Measurements from ENCODE around the gene KRTAP15-1.

Gene KRTAP15-1

DNA sequence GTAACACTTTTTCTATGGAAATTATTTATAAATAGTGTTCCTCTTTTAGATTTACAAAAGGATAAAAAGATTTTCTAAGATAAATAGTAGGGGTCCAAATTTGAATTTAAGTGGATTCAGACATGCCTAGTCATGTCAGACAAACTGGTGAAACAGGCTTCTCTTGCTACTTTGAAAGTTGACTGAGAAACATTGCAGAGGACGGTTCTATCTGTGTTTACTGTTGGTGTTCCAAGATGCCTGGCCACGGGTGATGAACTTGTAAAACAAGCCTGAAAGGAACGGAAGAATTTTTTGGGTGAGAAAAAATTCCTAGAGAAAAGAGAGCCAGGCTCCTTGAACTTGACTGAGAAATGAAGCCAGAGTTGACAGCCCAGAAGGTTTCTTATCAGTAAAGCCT lies 37.9 kb downstream of the KRTAP15-1 start:
- no peak overlapping the region for H3K9ac ChIP-seq (ENCODE audit: insufficient read length)
- no peaks in the 10 kb centered on the region for H3K36me3 ChIP-seq (ENCODE audit: insufficient read depth, low read length)
- H3K9me3 ChIP-seq (ENCODE audit: low read depth, low read length) = no peaks in the 10 kb centered on the region
- no peak overlapping the region for H3K27ac ChIP-seq
- no peak for TF ChIP-seq EZH2 (IDR thresholded peaks at IDR 0.05)
- TF ChIP-seq FOXP2 (optimal IDR thresholded peaks at IDR 0.05; ENCODE audit: control extremely low read depth, extremely low read length, insufficient read depth) = no peak
- TF ChIP-seq POLR2AphosphoS5 (IDR thresholded peaks at IDR 0.05; ENCODE audit: borderline replicate concordance, low read depth, low read length) = no peak
- no peak for DNase-seq (ENCODE audit: low read depth, low spot score)
- H3K4me3 ChIP-seq = no peak overlapping the region

DNA sequence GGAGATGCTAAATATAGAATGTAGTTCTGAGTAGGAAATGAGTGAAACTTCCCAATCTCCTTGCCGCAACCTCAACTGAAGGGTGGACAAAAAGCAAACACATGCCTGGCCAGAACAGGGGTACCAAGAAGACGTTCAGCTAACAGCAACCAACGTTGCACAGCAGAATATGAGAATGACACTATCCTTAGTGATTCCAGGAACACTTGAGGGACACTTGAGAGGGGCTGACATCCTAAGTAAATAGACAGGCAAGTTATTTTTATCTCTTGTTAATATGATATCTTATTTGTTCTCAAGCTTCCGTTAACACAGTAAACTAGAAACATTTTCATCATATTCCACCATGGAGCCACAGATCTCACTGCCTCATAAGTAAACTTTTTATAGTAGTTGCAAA lies 39.2 kb downstream of the KRTAP15-1 start:
- Histone ChIP-seq H3K27ac (no peak overlapping the region), H3K36me3 (ENCODE audit: insufficient read depth, low read length) (no peaks in the 10 kb centered on the region), H3K9ac (ENCODE audit: insufficient read length) (no peak overlapping the region), H3K9me3 (ENCODE audit: low read depth, low read length) (no peaks in the 10 kb centered on the region), H3K4me3 (no peak overlapping the region)
- TF ChIP-seq FOXP2 (optimal IDR thresholded peaks at IDR 0.05; ENCODE audit: control extremely low read depth, extremely low read length, insufficient read depth) = no peak
- TF ChIP-seq POLR2AphosphoS5 (IDR thresholded peaks at IDR 0.05; ENCODE audit: borderline replicate concordance, low read depth, low read length) = no peak
- no peak for TF ChIP-seq EZH2 (IDR thresholded peaks at IDR 0.05)
- no peak for DNase-seq (ENCODE audit: low read depth, low spot score)

DNA sequence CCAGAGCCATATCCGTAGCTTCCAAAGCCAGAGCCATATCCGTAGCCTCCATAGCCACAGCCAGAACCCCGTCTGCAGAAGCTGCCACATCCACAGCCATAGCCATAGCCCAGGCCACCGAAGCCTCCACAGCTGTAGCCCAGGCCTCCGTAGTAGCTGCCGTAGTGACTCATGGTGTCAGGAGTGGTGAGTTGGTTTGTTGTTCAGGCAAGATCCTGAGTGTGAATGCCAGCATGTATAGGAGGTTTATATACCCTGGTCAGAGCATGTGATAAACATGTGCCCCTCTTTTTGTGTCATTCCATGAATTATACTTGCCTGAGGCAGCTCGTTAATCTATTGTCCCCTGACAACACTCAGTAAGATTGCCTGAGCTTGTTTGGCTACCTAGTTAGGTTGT lies 40.1 kb downstream of the KRTAP15-1 start, which contains the start of gene KRTAP19-1:
TSS of gene KRTAP19-1 (minus strand) at position 223 of the 400 bp plus-strand sequence. CDS start at position 173, 50 bp downstream.
- no peak within 1 kb of the TSS for H3K27ac ChIP-seq
- no peaks in the 10 kb centered on the region for H3K36me3 ChIP-seq (ENCODE audit: insufficient read depth, low read length)
- DNase-seq (ENCODE audit: low read depth, low spot score) = no peak
- no peak within 1 kb of the TSS for H3K4me3 ChIP-seq
- no peaks in the 10 kb centered on the region for H3K9me3 ChIP-seq (ENCODE audit: low read depth, low read length)
- TF ChIP-seq EZH2 (IDR thresholded peaks at IDR 0.05) (no peak), FOXP2 (optimal IDR thresholded peaks at IDR 0.05; ENCODE audit: control extremely low read depth, extremely low read length, insufficient read depth) (no peak), POLR2AphosphoS5 (IDR thresholded peaks at IDR 0.05; ENCODE audit: borderline replicate concordance, low read depth, low read length) (no peak)
- no peak within 1 kb of the TSS for H3K9ac ChIP-seq (ENCODE audit: insufficient read length)

DNA sequence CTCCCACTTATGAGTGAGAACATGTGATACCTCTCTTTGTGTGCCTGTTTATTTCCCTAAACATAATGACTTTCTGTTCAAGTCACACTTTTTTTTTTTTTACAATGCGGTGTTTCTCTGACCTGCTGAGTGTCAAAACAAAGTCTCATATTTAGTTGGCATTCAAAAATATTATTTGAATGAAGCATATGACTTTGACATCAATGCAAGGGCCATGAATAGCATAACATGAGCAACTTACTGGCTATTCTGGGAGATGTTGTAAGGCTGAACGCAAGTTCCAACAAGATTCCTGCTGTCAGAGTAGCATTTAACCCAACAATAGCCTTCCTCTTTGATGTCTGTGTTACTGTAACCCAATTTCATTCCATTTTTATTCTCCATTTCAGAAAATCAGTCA lies 42.1 kb downstream of the KRTAP15-1 start:
- H3K27ac ChIP-seq = no peak overlapping the region
- H3K36me3 ChIP-seq (ENCODE audit: insufficient read depth, low read length) = no peaks in the 10 kb centered on the region
- no peak for DNase-seq (ENCODE audit: low read depth, low spot score)
- TF ChIP-seq EZH2 (IDR thresholded peaks at IDR 0.05) = no peak
- no peak for TF ChIP-seq POLR2AphosphoS5 (IDR thresholded peaks at IDR 0.05; ENCODE audit: borderline replicate concordance, low read depth, low read length)
- TF ChIP-seq FOXP2 (optimal IDR thresholded peaks at IDR 0.05; ENCODE audit: control extremely low read depth, extremely low read length, insufficient read depth) = no peak
- H3K9ac ChIP-seq (ENCODE audit: insufficient read length) = no peak overlapping the region
- no peak overlapping the region for H3K4me3 ChIP-seq
- no peaks in the 10 kb centered on the region for H3K9me3 ChIP-seq (ENCODE audit: low read depth, low read length)

DNA sequence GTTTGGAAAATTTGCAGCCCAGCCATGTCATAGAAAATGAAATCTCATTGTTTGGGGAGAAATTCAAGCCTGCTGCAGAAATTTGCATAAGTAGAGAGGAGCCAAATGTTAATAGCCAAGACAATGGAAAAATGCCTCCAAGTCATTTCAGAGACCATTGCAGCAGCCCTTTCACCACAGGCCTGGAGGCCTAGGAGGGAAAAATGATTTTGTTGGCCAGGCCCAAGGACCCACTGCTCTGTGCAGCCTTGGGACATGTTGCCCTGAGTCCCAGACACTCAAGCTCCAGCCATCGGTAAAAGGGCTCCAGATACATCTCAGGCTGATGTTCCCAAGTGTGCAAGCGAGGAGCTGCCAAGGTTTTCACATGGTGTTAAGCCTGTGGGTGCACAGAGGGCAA lies 46.1 kb downstream of the KRTAP15-1 start:
- no peak overlapping the region for H3K9ac ChIP-seq (ENCODE audit: insufficient read length)
- TF ChIP-seq FOXP2 (optimal IDR thresholded peaks at IDR 0.05; ENCODE audit: control extremely low read depth, extremely low read length, insufficient read depth) (no peak), EZH2 (IDR thresholded peaks at IDR 0.05) (no peak), POLR2AphosphoS5 (IDR thresholded peaks at IDR 0.05; ENCODE audit: borderline replicate concordance, low read depth, low read length) (no peak)

DNA sequence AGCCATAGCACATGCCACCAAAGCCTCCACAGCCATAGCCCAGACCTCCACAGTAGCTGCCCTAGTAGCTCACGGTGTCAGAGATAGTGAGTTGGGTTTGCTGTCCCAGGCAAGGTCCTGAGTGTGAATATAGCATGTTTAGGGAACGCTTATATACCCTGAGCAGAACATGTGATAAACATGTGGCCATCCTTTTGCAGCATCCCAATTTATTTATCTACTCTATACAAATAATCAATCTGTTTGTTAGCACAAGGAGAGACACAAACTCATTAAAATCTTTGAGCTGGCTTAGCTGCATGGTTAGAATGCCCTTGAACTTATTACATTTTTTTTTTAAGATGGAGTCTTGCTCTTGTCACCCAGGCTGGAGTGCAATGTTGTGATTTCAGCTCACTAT lies 47.3 kb downstream of the KRTAP15-1 start, which contains the start of gene KRTAP19-2:
TSS of gene KRTAP19-2 (minus strand) at position 101 of the 400 bp plus-strand sequence. CDS start at position 13, 88 bp downstream.
- no peak for TF ChIP-seq POLR2AphosphoS5 (IDR thresholded peaks at IDR 0.05; ENCODE audit: borderline replicate concordance, low read depth, low read length)
- TF ChIP-seq FOXP2 (optimal IDR thresholded peaks at IDR 0.05; ENCODE audit: control extremely low read depth, extremely low read length, insufficient read depth) = no peak
- no peak for TF ChIP-seq EZH2 (IDR thresholded peaks at IDR 0.05)
- H3K27ac ChIP-seq = no peak within 1 kb of the TSS
- no peak within 1 kb of the TSS for H3K4me3 ChIP-seq
- H3K9me3 ChIP-seq (ENCODE audit: low read depth, low read length) = no peaks in the 10 kb centered on the region
- DNase-seq (ENCODE audit: low read depth, low spot score) = no peak
- H3K36me3 ChIP-seq (ENCODE audit: insufficient read depth, low read length) = no peaks in the 10 kb centered on the region
- no peak within 1 kb of the TSS for H3K9ac ChIP-seq (ENCODE audit: insufficient read length)

More for the DNA sequence above, 46.1 kb downstream of the KRTAP15-1 start:
- H3K9me3 ChIP-seq (ENCODE audit: low read depth, low read length) = no peaks in the 10 kb centered on the region
- no peak for DNase-seq (ENCODE audit: low read depth, low spot score)
- H3K27ac ChIP-seq = no peak overlapping the region
- H3K4me3 ChIP-seq = no peak overlapping the region
- no peaks in the 10 kb centered on the region for H3K36me3 ChIP-seq (ENCODE audit: insufficient read depth, low read length)
